H1 (cell line): ENCODE measurements around the gene LEUTX. TPM values are rescaled to one million over a fixed set of nuclear protein-coding genes. Genes with fewer than 3 reads are reported as not detected.

Experiments used
- CTCF ChIA-PET: fragments of 300-600 bp; sonication (Branson Sonifier 250); formaldehyde crosslinking; loops from one replicate; lab custom pipeline; 2021; ENCODE audit not compliant: partially characterized antibody; lab: Charles Lee
- POLR2A ChIA-PET: fragments of 300-600 bp; sonication (Branson Sonifier 250); formaldehyde crosslinking; loops from one replicate; lab custom pipeline; 2021; ENCODE audit warnings: inconsistent platforms; ENCODE audit not compliant: partially characterized antibody; lab: Charles Lee
- DNase-seq, 2 experiments: peaks; one replicate each; pipeline versions ENCODE4 v3.0.0 to v3.0.0-alpha.2; 2010 to 2022; ENCODE audit warnings: low spot score in 2 of 2, low read depth in 1 of 2, mixed read lengths in 1 of 2
- FAIRE-seq: peaks from 2 replicates; lab custom pipeline; 2011; peaks lifted over from hg19 to GRCh38; lab: Jason Lieb, UNC
- H2AFZ ChIP-seq: 2 replicates; pipeline ENCODE4 v1.8.1; 2012; ENCODE audit warnings: low read length, inconsistent platforms
- H2AK5ac ChIP-seq: 2 replicates; pipeline ENCODE4 v1.6.1; 2013; ENCODE audit warnings: low read depth, low read length
- H2BK120ac ChIP-seq: replicated peaks from 2 replicates; pipeline ENCODE3; 2013; ENCODE audit warnings: low read depth, low read length, inconsistent platforms
- H2BK12ac ChIP-seq: 2 replicates; pipeline ENCODE4 v1.6.1; 2013; ENCODE audit warnings: low read depth, low read length
- H2BK15ac ChIP-seq: 2 replicates; pipeline ENCODE4 v1.6.1; 2013; ENCODE audit warnings: low read length
- H2BK20ac ChIP-seq: 2 replicates; pipeline ENCODE4 v1.6.1; 2013; ENCODE audit warnings: low read length
- H2BK5ac ChIP-seq: 2 replicates; pipeline ENCODE4 v1.6.1; 2013; ENCODE audit warnings: low read depth, low read length
- H3K14ac ChIP-seq: 2 replicates; pipeline ENCODE4 v1.6.1; 2013; ENCODE audit warnings: inconsistent platforms; ENCODE audit not compliant: insufficient read length
- H3K18ac ChIP-seq: 2 replicates; pipeline ENCODE4 v1.6.1; 2013; ENCODE audit warnings: low read length; ENCODE audit errors: extremely low read depth
- H3K23ac ChIP-seq: 2 replicates; pipeline ENCODE4 v1.6.1; 2013; ENCODE audit warnings: inconsistent platforms; ENCODE audit not compliant: insufficient read length
- H3K23me2 ChIP-seq: 2 replicates; pipeline ENCODE4 v1.6.1; 2013; ENCODE audit warnings: low read depth, low read length
- H3K27ac ChIP-seq: 2 replicates; pipeline ENCODE4 v1.6.1; 2011; ENCODE audit warnings: low read depth, low read length, inconsistent platforms
- H3K27me3 ChIP-seq, 4 experiments: replicated peaks in 1 of 4; 1 replicate in 1 of 4; 2 replicates in 3 of 4; pipeline versions ENCODE4 v1.6.1 to v1.8.1; 2011 to 2013; ENCODE audit warnings: low read length in 3 of 4, mild to moderate bottlenecking in 3 of 4, inconsistent platforms in 2 of 4, mixed read lengths in 2 of 4, moderate library complexity in 1 of 4; ENCODE audit not compliant: control insufficient read depth in 3 of 4, insufficient read depth in 3 of 4; ENCODE audit errors: extremely low read depth in 1 of 4
- H3K36me3 ChIP-seq, 4 experiments: 2 replicates each; pipeline versions ENCODE4 v1.6.1 to v1.8.1; 2011 to 2013; ENCODE audit warnings: mild to moderate bottlenecking in 4 of 4, low read length in 3 of 4, moderate library complexity in 2 of 4, control low read depth in 1 of 4, inconsistent platforms in 1 of 4; ENCODE audit not compliant: insufficient read depth in 4 of 4, control insufficient read depth in 2 of 4
- H3K4ac ChIP-seq: replicated peaks from 2 replicates; pipeline ENCODE3; 2013; ENCODE audit warnings: low read length, low read depth, mixed read lengths, inconsistent platforms; ENCODE audit not compliant: insufficient read length
- H3K4me1 ChIP-seq, 4 experiments: replicated peaks in 1 of 4; 1 replicate in 1 of 4; 2 replicates in 3 of 4; pipeline versions ENCODE4 v1.6.1 to v1.8.1; 2011 to 2013; ENCODE audit warnings: low read length in 3 of 4, inconsistent platforms in 2 of 4, mixed read lengths in 1 of 4; ENCODE audit not compliant: insufficient read depth in 4 of 4, control insufficient read depth in 3 of 4
- H3K4me2 ChIP-seq, 2 experiments: 2 replicates each; pipeline versions ENCODE4 v1.6.1 to v1.8.1; 2011 to 2013; ENCODE audit warnings: low read depth in 2 of 2, low read length in 2 of 2, control low read depth in 1 of 2, inconsistent platforms in 1 of 2, mild to moderate bottlenecking in 1 of 2; ENCODE audit not compliant: insufficient read depth in 1 of 2
- H3K4me3 ChIP-seq, 4 experiments: fragments of 200-600, 300-600 bp in 1 of 4; sonication (generic), shearing (Covaris generic), sonication (Bioruptor Twin) in 1 of 4; 2 replicates each; pipeline versions ENCODE4 v1.5.1 to v1.8.1; 2011 to 2016; ENCODE audit warnings: low read length in 4 of 4, low read depth in 3 of 4, control low read depth in 2 of 4, inconsistent platforms in 2 of 4, mild to moderate bottlenecking in 2 of 4, mixed read lengths in 1 of 4, moderate library complexity in 1 of 4; ENCODE audit not compliant: insufficient read depth in 2 of 4; ENCODE audit errors: extremely low read depth in 1 of 4
- H3K56ac ChIP-seq: replicated peaks from 2 replicates; pipeline ENCODE3; 2013; ENCODE audit warnings: low read depth, mild to moderate bottlenecking, mixed read lengths, low read length, inconsistent platforms; ENCODE audit not compliant: insufficient read length
- H3K79me1 ChIP-seq: 2 replicates; pipeline ENCODE4 v1.6.1; 2013; ENCODE audit warnings: low read depth, low read length, control low read depth
- H3K79me2 ChIP-seq, 2 experiments: 2 replicates each; pipeline versions ENCODE4 v1.6.1 to v1.8.1; 2012 to 2013; ENCODE audit warnings: low read length in 2 of 2, mild to moderate bottlenecking in 2 of 2, inconsistent platforms in 1 of 2; ENCODE audit not compliant: insufficient read depth in 2 of 2, control insufficient read depth in 1 of 2
- H3K9ac ChIP-seq, 4 experiments: replicated peaks in 1 of 4; 1 replicate in 1 of 4; 2 replicates in 3 of 4; pipeline versions ENCODE4 v1.6.1 to v1.8.1; 2011 to 2013; ENCODE audit warnings: low read depth in 3 of 4, low read length in 3 of 4, control low read depth in 2 of 4, mild to moderate bottlenecking in 2 of 4, moderate library complexity in 2 of 4, inconsistent platforms in 1 of 4; ENCODE audit errors: extremely low read depth in 1 of 4
- H3K9me3 ChIP-seq, 2 experiments: 2 replicates each; pipeline versions ENCODE4 v1.6.1 to v1.8.1; 2012 to 2013; ENCODE audit warnings: mild to moderate bottlenecking in 2 of 2, moderate library complexity in 2 of 2, control low read depth in 1 of 2, inconsistent platforms in 1 of 2, low read depth in 1 of 2, low read length in 1 of 2, mixed read lengths in 1 of 2; ENCODE audit not compliant: insufficient read depth in 2 of 2
- H4K20me1 ChIP-seq, 2 experiments: replicated peaks in 1 of 2; 2 replicates each; pipeline versions ENCODE3 to v1.8.1; 2011 to 2013; ENCODE audit warnings: inconsistent platforms in 2 of 2, low read length in 2 of 2, mild to moderate bottlenecking in 1 of 2; ENCODE audit not compliant: insufficient read depth in 2 of 2, control insufficient read depth in 1 of 2
- H4K5ac ChIP-seq: 2 replicates; pipeline ENCODE4 v1.6.1; 2013; ENCODE audit warnings: low read length, low read depth, mixed read lengths, inconsistent platforms; ENCODE audit not compliant: insufficient read length
- H4K8ac ChIP-seq: 2 replicates; pipeline ENCODE4 v1.8.0; 2013; ENCODE audit warnings: mild to moderate bottlenecking, moderate library complexity, low read length, inconsistent platforms; ENCODE audit not compliant: insufficient read depth; ENCODE audit errors: extremely low read depth
- H4K91ac ChIP-seq: replicated peaks from 2 replicates; pipeline ENCODE3; 2013; ENCODE audit warnings: low read length, mixed read lengths, inconsistent platforms; ENCODE audit not compliant: insufficient read length
- CEBPB ChIP-seq: IDR thresholded peaks from 2 replicates; pipeline ENCODE4 v1.6.1; 2012; ENCODE audit warnings: low read depth, low read length
- CHD2 ChIP-seq: IDR thresholded peaks from 2 replicates; pipeline ENCODE4 v1.6.1; 2012; ENCODE audit warnings: low read length, improper control_type of control experiment
- CREB1 ChIP-seq: IDR thresholded peaks from 2 replicates; pipeline ENCODE4 v1.6.1; 2012; ENCODE audit warnings: inconsistent platforms
- JUND ChIP-seq: IDR thresholded peaks from 2 replicates; pipeline ENCODE4 v1.6.1; 2011; ENCODE audit warnings: mild to moderate bottlenecking, improper control_type of control experiment, low read length
- NANOG ChIP-seq: IDR thresholded peaks from 2 replicates; pipeline ENCODE4 v1.6.1; 2011; ENCODE audit warnings: low read length, low read depth, mild to moderate bottlenecking, inconsistent platforms; ENCODE audit not compliant: insufficient read depth, poor library complexity, severe bottlenecking
- SRF ChIP-seq: IDR thresholded peaks from 2 replicates; pipeline ENCODE4 v1.6.1; 2011; ENCODE audit warnings: mild to moderate bottlenecking, low read depth, low read length, moderate library complexity
- TCF12 ChIP-seq: IDR thresholded peaks from 2 replicates; pipeline ENCODE4 v1.6.1; 2011; ENCODE audit warnings: low read depth, mild to moderate bottlenecking, low read length
- WGBS, 2 experiments: shearing (Covaris generic) in 1 of 2; methylation state at CpG; one replicate each; pipeline versions ENCODE4 v1.1.6 to v1.1.7; 2013 to 2015; ENCODE audit warnings: low lambda C conversion rate in 2 of 2, mixed read lengths in 2 of 2, inconsistent platforms in 1 of 2, low coverage in 1 of 2, missing lambda C conversion rate in 1 of 2; ENCODE audit not compliant: insufficient replicate concordance in 2 of 2, insufficient coverage in 1 of 2, insufficient read length in 1 of 2; ENCODE audit errors: extremely low coverage in 1 of 2, missing lambda C conversion rate in 1 of 2; 5-methylcytosine and 5-hydroxymethylcytosine counted together
- polyA plus RNA-seq, 7 experiments: library from polyadenylated mRNA; depleted of rRNA in 3 of 7; stranded (reverse) in 5 of 7; unstranded in 2 of 7; fragments of >200 nt in 5 of 7; fragments of 200-250 nt in 2 of 7; gene quantifications; 1 replicate in 5 of 7; 2 replicates in 1 of 7; 4 replicates in 1 of 7; pipeline versions ENCODE4 v1.2.1 to v1.2.3, GENCODE V29; 2011 to 2013; ENCODE audit warnings: missing spikeins in 2 of 7, mixed read lengths in 2 of 7
- total RNA-seq: library from RNA; stranded (reverse); fragmentation: NEBNext Ultra II Directional; extraction: Animal tissue kit (Norgen Biotek cat#: 25700); gene quantifications from 2 replicates; pipeline ENCODE4 v1.2.1, GENCODE V29; 2021
- TF ChIP-seq, protein P1 (sequence below): IDR thresholded peaks from 2 replicates; pipeline ENCODE4 v1.6.1; 2011; ENCODE audit warnings: low read length, improper control_type of control experiment
- TF ChIP-seq, protein P2 (sequence below), 3 experiments: IDR thresholded peaks; 1 replicate in 2 of 3; 2 replicates in 1 of 3; pipeline versions ENCODE4 v1.5.1 to v1.6.1; 2011; ENCODE audit warnings: low read length in 3 of 3, mild to moderate bottlenecking in 3 of 3, inconsistent platforms in 2 of 3, low read depth in 1 of 3, moderate library complexity in 1 of 3; ENCODE audit not compliant: insufficient read depth in 1 of 3; ENCODE audit errors: control extremely low read depth in 1 of 3

LEUTX gene
- total and polyA plus RNA-seq, 2 of the 8 experiments (the other 6 are each of a cell fraction or from before 2014, with no cell fraction given): not detected

DNA sequence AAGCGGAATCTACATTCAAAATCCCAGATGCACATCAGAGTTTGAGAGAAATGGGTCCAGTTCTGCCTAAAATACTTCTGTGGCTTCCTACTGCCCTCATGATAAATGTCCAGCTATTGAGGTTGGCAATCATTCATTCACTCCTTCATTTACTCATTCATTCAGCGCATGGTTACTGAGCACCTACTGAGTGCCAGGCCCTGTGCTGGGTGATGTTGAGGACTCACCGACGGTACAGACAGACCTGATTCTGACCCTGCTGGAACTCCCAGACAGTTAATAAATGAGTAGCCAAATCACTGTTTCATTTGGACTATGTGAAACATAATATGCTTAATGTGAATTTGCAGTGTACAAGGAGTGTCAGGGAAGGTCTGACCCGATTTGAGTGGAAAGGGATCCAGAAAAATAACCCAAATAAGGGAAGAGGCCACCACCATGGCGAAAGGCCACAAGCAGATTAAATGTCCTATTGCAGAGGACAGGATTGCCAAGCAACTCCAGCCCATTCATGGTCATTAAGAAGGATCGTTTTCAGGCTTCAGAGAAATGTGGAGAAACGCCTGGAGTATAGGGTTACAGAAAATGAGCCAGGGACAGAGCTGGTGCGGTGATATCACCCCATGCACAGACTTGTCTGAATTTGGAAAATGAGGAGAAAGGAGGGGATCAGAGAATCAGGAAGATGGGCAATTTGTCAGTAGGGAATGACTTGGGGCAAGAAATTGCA lies 34.8 kb downstream of the LEUTX start:
- TF ChIP-seq TCF12 (no peak), JUND (no peak), CHD2 (no peak), NANOG (no peak), CEBPB (no peak), CREB1 (no peak), SRF (no peak)
- TF ChIP-seq, protein P1, sequence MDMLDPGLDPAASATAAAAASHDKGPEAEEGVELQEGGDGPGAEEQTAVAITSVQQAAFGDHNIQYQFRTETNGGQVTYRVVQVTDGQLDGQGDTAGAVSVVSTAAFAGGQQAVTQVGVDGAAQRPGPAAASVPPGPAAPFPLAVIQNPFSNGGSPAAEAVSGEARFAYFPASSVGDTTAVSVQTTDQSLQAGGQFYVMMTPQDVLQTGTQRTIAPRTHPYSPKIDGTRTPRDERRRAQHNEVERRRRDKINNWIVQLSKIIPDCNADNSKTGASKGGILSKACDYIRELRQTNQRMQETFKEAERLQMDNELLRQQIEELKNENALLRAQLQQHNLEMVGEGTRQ: no peak
- TF ChIP-seq, protein P2, sequence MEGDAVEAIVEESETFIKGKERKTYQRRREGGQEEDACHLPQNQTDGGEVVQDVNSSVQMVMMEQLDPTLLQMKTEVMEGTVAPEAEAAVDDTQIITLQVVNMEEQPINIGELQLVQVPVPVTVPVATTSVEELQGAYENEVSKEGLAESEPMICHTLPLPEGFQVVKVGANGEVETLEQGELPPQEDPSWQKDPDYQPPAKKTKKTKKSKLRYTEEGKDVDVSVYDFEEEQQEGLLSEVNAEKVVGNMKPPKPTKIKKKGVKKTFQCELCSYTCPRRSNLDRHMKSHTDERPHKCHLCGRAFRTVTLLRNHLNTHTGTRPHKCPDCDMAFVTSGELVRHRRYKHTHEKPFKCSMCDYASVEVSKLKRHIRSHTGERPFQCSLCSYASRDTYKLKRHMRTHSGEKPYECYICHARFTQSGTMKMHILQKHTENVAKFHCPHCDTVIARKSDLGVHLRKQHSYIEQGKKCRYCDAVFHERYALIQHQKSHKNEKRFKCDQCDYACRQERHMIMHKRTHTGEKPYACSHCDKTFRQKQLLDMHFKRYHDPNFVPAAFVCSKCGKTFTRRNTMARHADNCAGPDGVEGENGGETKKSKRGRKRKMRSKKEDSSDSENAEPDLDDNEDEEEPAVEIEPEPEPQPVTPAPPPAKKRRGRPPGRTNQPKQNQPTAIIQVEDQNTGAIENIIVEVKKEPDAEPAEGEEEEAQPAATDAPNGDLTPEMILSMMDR (IDR thresholded peaks at IDR 0.05; ENCODE audit: control extremely low read depth in 1 of 3, insufficient read depth in 1 of 3, low read depth in 1 of 3, low read length in 3 of 3): no peak
- TF ChIP-seq, all 59 proteins: peak for 0
- no peaks in the 10 kb centered on the region; the same call in 1 of the 2 replicates for H3K79me1 ChIP-seq
- H3K9ac ChIP-seq: no peak overlapping the region
- H2AFZ ChIP-seq: no peak overlapping the region
- H3K4ac ChIP-seq: no peak overlapping the region
- no peaks in the 10 kb centered on the region; a peak in 1 of 8 replicates for H3K36me3 ChIP-seq
- H3K14ac ChIP-seq: no peak overlapping the region
- no peak overlapping the region for H2BK15ac ChIP-seq
- no peak overlapping the region for H3K56ac ChIP-seq
- 0 out of 4 replicates have a peak, but pooled peaks cover 0 to 3% of the 10 kb centered on the region in 2 experiments for H3K9me3 ChIP-seq
- no peak overlapping the region for H2BK5ac ChIP-seq
- no peak overlapping the region for H4K8ac ChIP-seq
- no peak overlapping the region for H2BK120ac ChIP-seq
- no peak overlapping the region for H2AK5ac ChIP-seq
- H3K23me2 ChIP-seq: no peaks in the 10 kb centered on the region
- no peak overlapping the region for H3K23ac ChIP-seq
- 80% methylated on average over 9 of the region's 9 CpGs; no CpG with 5 or more reads in 1 of the 2 experiments for WGBS, 2 experiments
- no peak overlapping the region for H3K27ac ChIP-seq
- no peaks in the 10 kb centered on the region for H3K79me2 ChIP-seq
- H2BK12ac ChIP-seq: 0 out of 2 replicates have a peak overlapping the region, but pooled peaks have one; percentile 17
- CTCF ChIA-PET: interaction anchor here (0.7 to 2.0 kb wide), 5 partner anchors 26 to 259 kb away, joined by 3 to 4 read pairs (median 3); no protein-coding TSS in a partner anchor
- H4K20me1 ChIP-seq: peaks cover 0 to 3% of the 10 kb centered on the region in 2 experiments
- H3K27me3 ChIP-seq: no peaks in the 10 kb centered on the region
- no peak for FAIRE-seq
- no peak overlapping the region for H3K18ac ChIP-seq
- POLR2A ChIA-PET: no interaction called here
- H4K5ac ChIP-seq: no peak overlapping the region
- no peak overlapping the region for H3K4me2 ChIP-seq
- no peak overlapping the region for H2BK20ac ChIP-seq
- H3K4me3 ChIP-seq: no peak overlapping the region
- H4K91ac ChIP-seq: no peak overlapping the region
- no peaks in the 10 kb centered on the region for H3K4me1 ChIP-seq
- no peak for DNase-seq
